GM10847 (cell line): ENCODE measurements around the gene CCDC3.

Experiments
- POLR2A ChIP-seq: IDR thresholded peaks from 2 replicates; pipeline ENCODE4 v1.6.1; 2011; ENCODE audit not compliant: insufficient read length; ENCODE audit errors: extremely low read depth

CCDC3 gene

GRCh38 chr10:12973149-12973718, 28.3 kb downstream of the CCDC3 start:
- TF ChIP-seq POLR2A, result no peak

DNA sequence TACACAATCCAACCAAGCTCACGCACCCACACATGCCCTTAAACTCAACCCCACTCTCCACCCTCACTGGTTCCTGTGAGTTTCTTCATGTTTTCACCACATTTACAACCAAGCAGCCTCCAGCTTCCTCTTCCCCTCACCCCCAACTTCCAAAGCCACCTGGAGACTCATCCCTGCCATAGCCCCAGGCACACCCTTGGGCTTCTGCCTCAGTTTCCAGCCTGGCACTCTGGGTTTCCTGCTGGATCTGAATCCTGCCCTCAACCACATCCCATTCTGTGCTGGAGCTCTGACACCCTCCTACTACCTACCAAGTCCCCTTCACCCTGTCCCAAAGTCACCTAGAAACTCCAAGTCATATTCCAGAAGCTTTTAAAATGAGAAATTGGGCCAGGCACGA, 29.4 kb downstream of the CCDC3 start:
- no peak for TF ChIP-seq POLR2A

DNA sequence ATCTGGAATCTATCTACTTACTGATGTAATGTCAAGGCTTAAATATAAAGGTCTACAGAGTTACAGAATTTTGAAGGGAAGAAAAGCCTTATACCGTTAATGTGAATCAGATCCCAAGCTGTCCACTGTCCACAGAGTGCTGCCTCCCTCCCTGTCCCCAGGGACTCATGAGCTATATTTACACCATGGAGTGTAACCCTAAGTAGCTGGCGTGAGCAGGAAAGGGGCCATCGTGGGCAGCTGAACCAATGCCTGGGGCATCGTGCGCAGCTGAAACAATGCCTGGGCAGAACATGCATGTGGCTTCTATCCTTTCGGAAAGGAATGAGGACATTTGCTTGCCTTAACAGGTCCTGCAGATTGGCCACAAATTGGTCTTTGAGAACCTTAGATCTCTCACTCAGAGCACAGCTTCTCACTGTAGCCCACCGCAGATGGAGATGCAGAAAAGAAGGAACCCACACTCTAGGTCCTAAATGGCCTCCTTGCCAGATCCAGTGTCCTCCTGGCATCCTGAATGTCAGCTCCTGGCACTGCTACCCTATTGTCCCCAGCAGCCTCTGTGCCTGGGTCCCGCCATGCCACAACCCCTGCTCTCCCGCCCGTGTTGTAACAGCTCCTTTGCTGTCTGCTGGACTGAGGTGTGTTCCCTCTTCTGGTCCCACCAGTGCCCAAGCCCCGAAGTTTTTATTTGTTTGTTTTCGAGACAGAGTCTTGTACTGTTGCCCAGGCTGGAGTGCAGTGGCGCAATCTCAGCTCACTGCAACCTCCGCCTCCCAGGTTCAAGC, 30.3 kb downstream of the CCDC3 start:
- no peak for TF ChIP-seq POLR2A

- no peak for TF ChIP-seq POLR2A
Measured at GRCh38 chr10:12969951-12970350, 31.6 kb downstream of the CCDC3 start.

DNA sequence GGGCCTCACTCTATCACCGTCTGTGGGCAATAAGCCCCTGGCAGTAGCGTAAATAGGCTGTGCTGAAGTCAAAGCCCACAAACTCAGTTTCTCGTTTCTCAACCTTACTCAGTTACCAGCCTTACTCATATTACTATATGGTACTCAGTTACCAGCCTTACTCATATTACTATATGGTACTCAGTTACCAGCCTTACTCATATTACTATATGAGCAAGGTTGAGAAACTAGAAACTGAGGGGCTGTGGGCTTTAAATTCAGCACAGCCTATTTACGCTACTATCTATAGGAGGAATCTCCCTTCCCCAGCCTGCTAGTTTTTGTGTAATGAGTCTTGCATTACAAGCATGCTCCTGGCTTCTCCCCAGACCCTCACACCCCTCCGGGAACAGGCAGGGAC, 35.4 kb downstream of the CCDC3 start:
- TF ChIP-seq POLR2A, result no peak

DNA sequence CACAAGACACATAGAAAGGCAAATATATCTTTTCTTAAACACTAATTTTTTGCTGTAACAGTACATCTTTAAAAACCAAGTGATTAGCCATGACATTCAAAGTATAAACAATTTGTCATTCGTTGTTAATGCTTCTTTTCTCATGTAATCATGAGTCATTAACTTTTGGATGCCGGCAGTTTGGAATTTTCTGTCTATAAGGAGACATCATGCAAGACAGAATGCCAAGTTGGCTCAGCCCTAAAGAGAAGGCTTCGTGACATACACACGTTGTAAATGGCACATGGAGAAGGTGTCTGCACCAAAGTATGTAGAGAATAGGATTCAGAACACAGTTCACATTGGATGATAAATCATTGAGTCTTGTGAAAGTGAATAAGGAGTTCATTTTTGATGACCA, 35.9 kb downstream of the CCDC3 start:
- TF ChIP-seq POLR2A, result no peak

GRCh38 chr10:12962556-12962955, 39.0 kb downstream of the CCDC3 start:
- TF ChIP-seq POLR2A, result no peak

DNA sequence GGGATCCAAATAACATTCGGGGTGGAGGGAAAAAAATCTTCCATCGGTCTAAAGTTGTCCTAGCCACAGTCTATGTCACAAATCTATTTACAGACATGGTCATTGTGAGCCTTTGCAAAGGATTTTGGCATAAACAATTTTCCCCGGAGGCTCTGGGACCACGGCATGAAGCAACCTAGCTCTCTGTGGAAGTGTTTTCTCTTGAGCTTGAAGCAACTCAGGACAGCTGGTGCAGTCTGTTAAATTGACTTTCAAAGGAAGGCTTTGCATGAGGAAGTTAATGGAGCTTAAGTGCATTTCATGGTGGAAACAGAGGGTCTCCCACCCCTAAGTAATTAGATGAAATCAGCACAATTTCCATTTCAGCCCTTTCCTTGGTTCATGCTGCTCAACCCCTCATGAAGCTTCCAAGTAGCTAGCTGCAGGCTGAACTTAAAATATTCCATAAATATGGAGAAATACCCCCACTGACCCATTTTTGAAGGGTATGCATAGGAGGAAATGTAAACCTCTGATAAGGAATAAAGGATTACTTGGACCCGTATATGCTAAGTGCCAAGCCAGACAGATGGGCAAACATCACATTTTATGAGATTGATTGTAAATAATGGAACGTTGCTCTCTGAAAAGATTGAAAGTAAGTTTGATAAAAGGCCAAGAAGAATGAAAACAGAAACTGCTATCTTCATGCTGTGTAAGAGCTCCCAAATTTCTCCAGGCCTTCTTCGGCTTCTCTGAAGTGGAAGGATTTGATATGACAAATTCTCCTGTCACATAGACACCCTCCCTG, 39.9 kb downstream of the CCDC3 start:
- no peak for TF ChIP-seq POLR2A

- no peak for TF ChIP-seq POLR2A
Measured at GRCh38 chr10:12960941-12961340, 40.6 kb downstream of the CCDC3 start.

- no peak for TF ChIP-seq POLR2A
Measured at GRCh38 chr10:12960334-12960898, 41.1 kb downstream of the CCDC3 start.

DNA sequence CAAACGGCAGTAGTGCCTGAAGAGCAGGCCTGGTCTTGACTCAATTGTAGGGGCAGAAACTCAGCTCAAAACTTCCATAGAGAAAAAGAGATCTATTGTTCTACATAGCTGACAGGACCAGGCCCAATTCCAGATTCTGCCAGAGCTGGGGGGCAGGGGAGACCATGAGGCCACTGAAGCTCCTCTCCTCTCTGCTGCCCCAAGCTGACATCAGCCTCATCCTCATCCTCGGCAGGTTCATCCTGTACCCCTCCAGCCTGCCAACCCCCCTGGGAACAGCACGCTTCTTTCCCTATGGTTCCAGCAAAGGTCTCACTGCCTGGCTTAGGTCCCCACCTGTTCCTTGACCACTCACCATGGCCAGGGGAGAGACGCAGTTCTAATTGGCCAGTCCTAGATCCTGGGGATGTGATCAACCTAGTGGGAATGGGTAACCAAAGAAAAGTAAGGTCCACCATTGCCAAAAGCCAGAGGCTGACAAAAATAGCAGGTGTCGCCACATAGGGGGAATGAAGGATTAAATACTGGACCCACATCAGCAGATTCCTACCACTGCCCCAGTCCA, 42.9 kb downstream of the CCDC3 start:
- TF ChIP-seq POLR2A, result no peak

DNA sequence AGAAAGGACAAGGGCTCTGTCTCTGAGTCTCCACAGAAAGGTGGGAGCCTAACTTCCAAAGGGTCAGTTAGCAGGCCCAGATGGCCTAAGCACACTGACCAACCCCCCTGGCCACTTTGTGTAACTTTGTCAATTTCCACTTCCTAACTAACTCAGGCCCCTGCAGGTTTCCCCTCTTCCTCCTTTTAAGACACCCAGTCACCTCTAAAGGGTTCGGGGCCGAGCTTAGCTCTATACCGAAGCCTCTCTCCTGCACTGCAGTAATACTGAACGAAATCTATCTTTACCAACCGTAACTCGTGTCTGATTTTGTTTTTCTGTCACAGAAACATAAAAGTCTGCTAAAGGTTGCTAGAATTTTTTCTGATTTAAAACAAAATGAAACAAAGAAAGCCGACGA, 44.4 kb downstream of the CCDC3 start:
- no peak for TF ChIP-seq POLR2A

GRCh38 chr10:12954866-12955265, 46.6 kb downstream of the CCDC3 start:
- TF ChIP-seq POLR2A, result no peak

GRCh38 chr10:12950583-12951128, 50.9 kb downstream of the CCDC3 start:
- TF ChIP-seq POLR2A, result no peak

DNA sequence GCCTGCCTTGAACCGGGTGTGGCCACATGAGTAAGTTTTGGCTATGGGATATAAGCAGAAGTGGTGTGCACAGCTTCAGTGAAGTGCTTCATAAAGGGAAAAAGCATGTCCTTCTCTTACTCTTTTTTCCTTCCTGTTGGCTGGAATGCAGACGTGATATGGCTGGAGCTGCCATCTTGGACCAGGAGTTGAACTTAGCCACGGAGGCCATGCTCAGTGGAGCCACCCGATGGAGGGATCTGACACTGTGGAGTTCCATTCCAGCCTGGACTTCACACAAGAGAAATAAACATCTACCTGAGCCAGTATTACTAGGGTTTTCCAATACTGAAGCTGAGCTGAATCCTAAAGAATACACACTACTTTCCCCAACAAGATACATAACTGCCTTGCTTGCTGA, 52.3 kb downstream of the CCDC3 start:
- TF ChIP-seq POLR2A, result no peak

DNA sequence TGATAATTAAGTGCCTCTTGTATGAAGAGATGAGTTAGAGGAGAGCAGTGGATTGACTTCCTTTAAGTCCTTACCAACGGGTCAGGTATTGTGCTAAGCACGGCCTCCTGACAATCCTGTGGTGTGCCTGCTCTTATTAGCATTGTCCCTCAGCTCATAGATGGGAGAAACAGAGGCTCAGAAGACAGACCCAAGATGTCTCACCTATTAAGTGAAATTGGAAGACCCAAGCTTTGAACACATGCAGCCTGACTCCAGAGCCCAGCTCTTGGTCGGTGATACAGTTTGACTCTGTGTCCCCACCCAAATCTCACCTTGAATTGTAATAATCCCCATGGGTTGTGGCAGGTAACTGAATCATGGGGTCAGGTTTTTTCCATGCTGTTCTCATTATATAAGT, 53.8 kb downstream of the CCDC3 start:
- no peak for TF ChIP-seq POLR2A

- TF ChIP-seq POLR2A, result no peak
Measured at GRCh38 chr10:12946372-12946771, 55.1 kb downstream of the CCDC3 start.
